Esophagus squamous epithelium (tissue), 5 donors: ENCODE results near the gene THEM5. TPM values are rescaled to one million over a fixed set of nuclear protein-coding genes. Genes with fewer than 3 reads are reported as not detected.

Experiments
- DNase-seq: peaks from one replicate; lab custom pipeline; 2025; lab: John Stamatoyannopoulos, UW
- H3K27ac ChIP-seq, 4 donors: fragments of 200-600 bp; sonication (generic); one replicate each; pipeline ENCODE4 v1.5.1; 2016 to 2019; ENCODE audit warnings: mild to moderate bottlenecking in 1 of 4
- H3K27me3 ChIP-seq, 4 donors: fragments of 200-600 bp; sonication (generic); 1 replicate in 3 of 4; 2 replicates in 1 of 4; pipeline versions ENCODE4 v1.5.1 to v1.6.0; 2017 to 2021; ENCODE audit warnings: antibody characterized with exemption in 1 of 4
- H3K36me3 ChIP-seq, 3 donors: fragments of 200-600 bp; sonication (generic); one replicate each; pipeline ENCODE4 v1.5.1; 2016 to 2019
- H3K4me1 ChIP-seq, 3 donors: fragments of 200-600 bp; sonication (generic); one replicate each; pipeline ENCODE4 v1.5.1; 2017 to 2019
- H3K4me3 ChIP-seq, 4 donors: fragments of 200-600 bp; sonication (generic); 1 replicate in 3 of 4; 2 replicates in 1 of 4; pipeline ENCODE4 v1.5.1; 2016 to 2019; ENCODE audit warnings: mild to moderate bottlenecking in 2 of 4, moderate library complexity in 1 of 4
- H3K9me3 ChIP-seq, 3 donors: fragments of 200-600 bp; sonication (generic); one replicate each; pipeline ENCODE4 v1.5.1; 2016 to 2019
- POLR2A ChIP-seq, 4 donors: fragments of 450-650 bp; IDR thresholded peaks; one replicate each; pipeline ENCODE4 v1.6.1; 2017; ENCODE audit warnings: antibody characterized with exemption in 4 of 4, mild to moderate bottlenecking in 4 of 4, moderate library complexity in 3 of 4
- WGBS, 2 donors: methylation state at CpG; one replicate each; pipeline ENCODE4 v1.1.5; 2018; 5-methylcytosine and 5-hydroxymethylcytosine counted together
- intact Hi-C: fragments of 100-400 bp; cut with DNase I; formaldehyde crosslinking; loops from one replicate; pipeline ENCODE4 v1.15.0; 2022
- small RNA-seq, 4 donors: library from RNA; depleted of rRNA; stranded (forward); fragments of <200 nt; gene quantifications; one replicate each; pipeline ENCODE3, GENCODE V24; 2016
- total RNA-seq, 4 donors: library from RNA; depleted of rRNA; stranded (reverse); fragments of >200 nt; gene quantifications; one replicate each; pipeline ENCODE4 v1.1.0, GENCODE V29; 2016
- TF ChIP-seq, protein P1 (sequence below), 6 experiments: fragments of 450-650 bp in 4 of 6; fragments of 200-600 bp in 2 of 6; sonication (generic) in 2 of 6; IDR thresholded peaks; one replicate each; pipeline ENCODE4 v1.5.1; 2016 to 2019; ENCODE audit warnings: antibody characterized with exemption in 6 of 6, mild to moderate bottlenecking in 4 of 6, moderate library complexity in 4 of 6
- donor health status: DM: yes; HTN: yes; CAD: no.

THEM5 gene
- total RNA-seq, 4 donors from 2014 or later: 0.76 to 1.7 TPM; not detected in 2

DNA sequence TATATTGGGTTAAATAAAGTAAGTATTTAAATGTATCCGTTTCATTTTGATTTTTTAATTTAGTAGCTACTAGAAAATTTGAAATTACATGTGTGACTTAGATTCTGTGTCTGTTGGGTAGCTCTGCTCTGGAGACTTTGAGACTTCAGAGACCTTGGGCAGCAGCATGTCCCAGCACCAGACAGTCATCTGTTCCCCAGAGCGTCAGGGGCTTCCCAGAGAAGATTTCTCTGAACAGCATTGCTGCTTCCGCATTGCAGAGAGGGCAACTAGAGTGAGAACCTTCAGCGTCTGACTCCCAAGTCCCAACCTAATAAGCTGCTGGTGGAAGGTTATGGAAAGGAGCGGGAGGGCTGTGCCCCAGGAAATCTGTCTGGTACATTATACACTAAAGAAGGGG, 54.9 kb downstream of the THEM5 start:
- intact Hi-C loops: no loop called here
- Histone ChIP-seq H3K36me3 (no peaks in the 10 kb centered on the region), H3K27ac (no peak overlapping the region), H3K9me3 (no peaks in the 10 kb centered on the region), H3K27me3 (peaks cover 0 to 50% (median 0%) of the 10 kb centered on the region in 4 donors), H3K4me1 (no peaks in the 10 kb centered on the region), H3K4me3 (no peak overlapping the region)
- 70 to 92% methylated on average over 4 to 5 of the region's 5 CpGs for WGBS, 2 donors
- DNase-seq: no peak
- TF ChIP-seq POLR2A (IDR thresholded peaks at IDR 0.05): no peak
- TF ChIP-seq, protein P1, sequence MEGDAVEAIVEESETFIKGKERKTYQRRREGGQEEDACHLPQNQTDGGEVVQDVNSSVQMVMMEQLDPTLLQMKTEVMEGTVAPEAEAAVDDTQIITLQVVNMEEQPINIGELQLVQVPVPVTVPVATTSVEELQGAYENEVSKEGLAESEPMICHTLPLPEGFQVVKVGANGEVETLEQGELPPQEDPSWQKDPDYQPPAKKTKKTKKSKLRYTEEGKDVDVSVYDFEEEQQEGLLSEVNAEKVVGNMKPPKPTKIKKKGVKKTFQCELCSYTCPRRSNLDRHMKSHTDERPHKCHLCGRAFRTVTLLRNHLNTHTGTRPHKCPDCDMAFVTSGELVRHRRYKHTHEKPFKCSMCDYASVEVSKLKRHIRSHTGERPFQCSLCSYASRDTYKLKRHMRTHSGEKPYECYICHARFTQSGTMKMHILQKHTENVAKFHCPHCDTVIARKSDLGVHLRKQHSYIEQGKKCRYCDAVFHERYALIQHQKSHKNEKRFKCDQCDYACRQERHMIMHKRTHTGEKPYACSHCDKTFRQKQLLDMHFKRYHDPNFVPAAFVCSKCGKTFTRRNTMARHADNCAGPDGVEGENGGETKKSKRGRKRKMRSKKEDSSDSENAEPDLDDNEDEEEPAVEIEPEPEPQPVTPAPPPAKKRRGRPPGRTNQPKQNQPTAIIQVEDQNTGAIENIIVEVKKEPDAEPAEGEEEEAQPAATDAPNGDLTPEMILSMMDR (IDR thresholded peaks at IDR 0.05): no peak

Small RNA genes lying within 50 kb of the gene (small RNA-seq; reads per million reads assigned to genes)
- gene RF00019: 0 reads per million in 4 donors

Other genes with a start within 250 kb of the THEM5 start
- gene SNX27, start 241.7 kb downstream of the THEM5 start, total RNA-seq: 10 to 100 TPM; 15.0 to 30.3 (median 17.3) TPM
- under 1 TPM in 1 of 4 donors, not detected in 3; 0.19 TPM for gene CELF3, start 136.9 kb downstream of the THEM5 start, total RNA-seq
- gene RIIAD1, start 132.2 kb downstream of the THEM5 start, total RNA-seq: not detected
- 10 to 100 TPM; 49.1 to 56.3 (median 52.6) TPM for gene MRPL9, start 90.2 kb downstream of the THEM5 start, total RNA-seq
- 1 to 10 TPM; 1.1 to 5.3 (median 2.3) TPM for gene TDRKH, start 63.2 kb downstream of the THEM5 start, total RNA-seq
- gene LINGO4, start 48.3 kb downstream of the THEM5 start, total RNA-seq: under 1 TPM in 1 of 4 donors, not detected in 3; 0.19 TPM
- gene RORC, start 21.9 kb downstream of the THEM5 start, total RNA-seq: 10 to 100 TPM in 1 of 4 donors, 1 to 10 TPM in 2, under 1 TPM in 1; 0.75 to 11.5 (median 5.3) TPM
- gene C2CD4D, start 13.9 kb downstream of the THEM5 start, total RNA-seq: under 1 TPM in 2 of 4 donors, not detected in 2; 0.22 to 0.38 TPM
- 10 to 100 TPM in 3 of 4 donors, 1 to 10 TPM in 1; 3.5 to 14.3 (median 12.3) TPM for gene THEM4, start 55.8 kb upstream of the THEM5 start, total RNA-seq
- gene S100A10, start 140.1 kb upstream of the THEM5 start, total RNA-seq: 100 to 1,000 TPM; 301 to 611 (median 447) TPM
- gene S100A11, start 183.3 kb upstream of the THEM5 start, total RNA-seq: 1,000 to 10,000 TPM in 3 of 4 donors, 100 to 1,000 TPM in 1; 900 to 2,319 (median 1,590) TPM
- not detected for gene TCHHL1, start 235.4 kb upstream of the THEM5 start, total RNA-seq